LHCN-M2 (cell line): ENCODE measurements around the gene LACC1. TPM values are rescaled to one million over a fixed set of nuclear protein-coding genes. Genes with fewer than 3 reads are reported as not detected.
A peak's percentile ranks its signal among the peaks of the same experiment; 100 is the strongest.

Experiments used
- DNase-seq: peaks from one replicate; pipeline ENCODE4 v3.0.0-alpha.2; 2012; ENCODE audit warnings: low read depth
- total RNA-seq: library from RNA; depleted of rRNA; stranded (reverse); fragments of >200 nt; gene quantifications from 2 replicates; pipeline ENCODE4 v1.2.3, GENCODE V29; 2014; rRNA removed

The LACC1 gene
- total RNA-seq, 1 experiment from 2014 or later: 6.8 TPM

- DNase-seq: peak; percentile 5
Measured at GRCh38 chr13:43942286-43942685, 62.6 kb downstream of the LACC1 start.

Other genes starting within 250 kb of the LACC1 start
- gene ENOX1, start 92.9 kb upstream of the LACC1 start, total RNA-seq: 2.9 and 7.7 TPM in 2 replicates
- gene CCDC122, start 164 bp upstream of the LACC1 start, total RNA-seq: 5.6 and 7.2 TPM in 2 replicates